ENCODE measurements around the gene HLA-DQB2.

DNA sequence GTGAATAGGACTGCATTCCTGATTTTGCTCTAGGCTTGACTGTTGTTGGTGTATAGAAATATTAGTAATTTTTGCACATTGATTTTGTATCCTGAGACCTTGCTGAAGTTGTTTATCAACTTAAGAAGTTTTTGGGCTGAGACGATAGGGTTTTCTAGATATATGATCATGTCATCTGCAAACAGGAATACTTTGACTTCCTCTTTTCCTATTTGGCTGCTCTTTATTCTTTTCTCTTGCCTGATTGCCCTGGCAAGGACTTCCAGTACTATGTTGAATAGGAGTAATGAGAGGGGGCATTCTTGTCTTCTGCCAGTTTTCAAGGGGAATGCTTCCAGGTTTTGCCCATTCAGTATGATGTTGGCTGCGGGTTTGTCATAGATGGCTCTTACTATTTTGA lies 40.1 kb upstream of the HLA-DQB2 start:
- TF ChIP-seq JUND (IDR thresholded peaks at IDR 0.05) (no peak), SP1 (IDR thresholded peaks at IDR 0.05) (no peak), RAD21 (IDR thresholded peaks at IDR 0.05) (no peak), YY1 (IDR thresholded peaks at IDR 0.05) (no peak), EGR1 (IDR thresholded peaks at IDR 0.05; ENCODE audit: low read depth in 2 of 2) (no peak), HNF4A (conservative IDR thresholded peaks at IDR 0.05) (no peak), RXRA (IDR thresholded peaks at IDR 0.05) (no peak), FOXA1 (IDR thresholded peaks at IDR 0.05) (no peak), TAF1 (conservative IDR thresholded peaks at IDR 0.05) (no peak), GABPA (IDR thresholded peaks at IDR 0.05 in 1 of 2, conservative IDR thresholded peaks at IDR 0.05 in 1 of 2) (no peak)
- TF ChIP-seq, protein P1, sequence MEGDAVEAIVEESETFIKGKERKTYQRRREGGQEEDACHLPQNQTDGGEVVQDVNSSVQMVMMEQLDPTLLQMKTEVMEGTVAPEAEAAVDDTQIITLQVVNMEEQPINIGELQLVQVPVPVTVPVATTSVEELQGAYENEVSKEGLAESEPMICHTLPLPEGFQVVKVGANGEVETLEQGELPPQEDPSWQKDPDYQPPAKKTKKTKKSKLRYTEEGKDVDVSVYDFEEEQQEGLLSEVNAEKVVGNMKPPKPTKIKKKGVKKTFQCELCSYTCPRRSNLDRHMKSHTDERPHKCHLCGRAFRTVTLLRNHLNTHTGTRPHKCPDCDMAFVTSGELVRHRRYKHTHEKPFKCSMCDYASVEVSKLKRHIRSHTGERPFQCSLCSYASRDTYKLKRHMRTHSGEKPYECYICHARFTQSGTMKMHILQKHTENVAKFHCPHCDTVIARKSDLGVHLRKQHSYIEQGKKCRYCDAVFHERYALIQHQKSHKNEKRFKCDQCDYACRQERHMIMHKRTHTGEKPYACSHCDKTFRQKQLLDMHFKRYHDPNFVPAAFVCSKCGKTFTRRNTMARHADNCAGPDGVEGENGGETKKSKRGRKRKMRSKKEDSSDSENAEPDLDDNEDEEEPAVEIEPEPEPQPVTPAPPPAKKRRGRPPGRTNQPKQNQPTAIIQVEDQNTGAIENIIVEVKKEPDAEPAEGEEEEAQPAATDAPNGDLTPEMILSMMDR (IDR thresholded peaks at IDR 0.05; ENCODE audit: low read depth, low read length, missing input control), result no peak
- TF ChIP-seq, protein P2, sequence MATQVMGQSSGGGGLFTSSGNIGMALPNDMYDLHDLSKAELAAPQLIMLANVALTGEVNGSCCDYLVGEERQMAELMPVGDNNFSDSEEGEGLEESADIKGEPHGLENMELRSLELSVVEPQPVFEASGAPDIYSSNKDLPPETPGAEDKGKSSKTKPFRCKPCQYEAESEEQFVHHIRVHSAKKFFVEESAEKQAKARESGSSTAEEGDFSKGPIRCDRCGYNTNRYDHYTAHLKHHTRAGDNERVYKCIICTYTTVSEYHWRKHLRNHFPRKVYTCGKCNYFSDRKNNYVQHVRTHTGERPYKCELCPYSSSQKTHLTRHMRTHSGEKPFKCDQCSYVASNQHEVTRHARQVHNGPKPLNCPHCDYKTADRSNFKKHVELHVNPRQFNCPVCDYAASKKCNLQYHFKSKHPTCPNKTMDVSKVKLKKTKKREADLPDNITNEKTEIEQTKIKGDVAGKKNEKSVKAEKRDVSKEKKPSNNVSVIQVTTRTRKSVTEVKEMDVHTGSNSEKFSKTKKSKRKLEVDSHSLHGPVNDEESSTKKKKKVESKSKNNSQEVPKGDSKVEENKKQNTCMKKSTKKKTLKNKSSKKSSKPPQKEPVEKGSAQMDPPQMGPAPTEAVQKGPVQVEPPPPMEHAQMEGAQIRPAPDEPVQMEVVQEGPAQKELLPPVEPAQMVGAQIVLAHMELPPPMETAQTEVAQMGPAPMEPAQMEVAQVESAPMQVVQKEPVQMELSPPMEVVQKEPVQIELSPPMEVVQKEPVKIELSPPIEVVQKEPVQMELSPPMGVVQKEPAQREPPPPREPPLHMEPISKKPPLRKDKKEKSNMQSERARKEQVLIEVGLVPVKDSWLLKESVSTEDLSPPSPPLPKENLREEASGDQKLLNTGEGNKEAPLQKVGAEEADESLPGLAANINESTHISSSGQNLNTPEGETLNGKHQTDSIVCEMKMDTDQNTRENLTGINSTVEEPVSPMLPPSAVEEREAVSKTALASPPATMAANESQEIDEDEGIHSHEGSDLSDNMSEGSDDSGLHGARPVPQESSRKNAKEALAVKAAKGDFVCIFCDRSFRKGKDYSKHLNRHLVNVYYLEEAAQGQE (IDR thresholded peaks at IDR 0.05), result no peak
- TF ChIP-seq, protein P3, sequence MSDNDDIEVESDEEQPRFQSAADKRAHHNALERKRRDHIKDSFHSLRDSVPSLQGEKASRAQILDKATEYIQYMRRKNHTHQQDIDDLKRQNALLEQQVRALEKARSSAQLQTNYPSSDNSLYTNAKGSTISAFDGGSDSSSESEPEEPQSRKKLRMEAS (IDR thresholded peaks at IDR 0.05), result no peak
- TF ChIP-seq, protein P4, sequence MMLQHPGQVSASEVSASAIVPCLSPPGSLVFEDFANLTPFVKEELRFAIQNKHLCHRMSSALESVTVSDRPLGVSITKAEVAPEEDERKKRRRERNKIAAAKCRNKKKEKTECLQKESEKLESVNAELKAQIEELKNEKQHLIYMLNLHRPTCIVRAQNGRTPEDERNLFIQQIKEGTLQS (IDR thresholded peaks at IDR 0.05), result no peak

All from liver (tissue), 3 donors.